ENCODE measurements around the gene TBC1D22A. TPM values are rescaled to one million over a fixed set of nuclear protein-coding genes. Genes with fewer than 3 reads are reported as not detected.
"Not testable (repeated sequence)": the region's sequence is repeated elsewhere in the genome, so short reads cannot be mapped to it uniquely, and the experiment has no call there.

Gene TBC1D22A
- total RNA-seq, 2 donors from 2014 or later = 52.4 to 108 TPM

DNA sequence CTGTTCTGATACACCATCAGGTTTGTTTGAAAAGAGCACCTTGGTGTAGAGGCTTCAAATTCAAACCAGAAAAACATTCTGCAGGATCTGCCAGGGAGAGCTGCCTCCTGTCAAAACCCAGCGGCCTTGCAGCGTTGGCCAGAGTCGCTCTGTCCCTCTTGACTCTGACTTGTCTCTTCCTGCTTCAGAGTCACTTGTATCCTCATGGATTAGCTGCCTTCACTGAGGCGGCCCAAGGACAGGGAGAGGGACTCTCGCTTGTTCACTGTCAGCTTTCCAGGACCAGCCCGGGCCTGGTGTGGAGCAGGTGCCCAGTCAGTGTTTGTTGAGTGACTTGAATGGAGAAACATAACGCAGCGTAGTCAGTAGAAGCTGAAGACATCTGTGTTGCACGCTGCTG is 18.0 kb downstream of the TBC1D22A start:
- ATAC-seq (replicated peaks) = no peak
- no peak overlapping the region for H3K27ac Mint-ChIP-seq
- H3K4me3 Mint-ChIP-seq = no peak overlapping the region
- peaks cover 95% of the 10 kb centered on the region for H3K36me3 Mint-ChIP-seq (ENCODE audit: low read depth)
- peaks cover 54% of the 10 kb centered on the region for H3K4me1 Mint-ChIP-seq
- H3K9me3 Mint-ChIP-seq = no peaks in the 10 kb centered on the region
- no peaks in the 10 kb centered on the region for H3K27me3 Mint-ChIP-seq

- no peaks in the 10 kb centered on the region for H3K27me3 Mint-ChIP-seq
- H3K27ac Mint-ChIP-seq = peak overlapping the region; percentile 30
- H3K9me3 Mint-ChIP-seq = no peaks in the 10 kb centered on the region
- no peak for ATAC-seq (replicated peaks)
- H3K36me3 Mint-ChIP-seq (ENCODE audit: low read depth) = peaks cover 95% of the 10 kb centered on the region
- H3K4me1 Mint-ChIP-seq = peaks cover 45% of the 10 kb centered on the region
- H3K4me3 Mint-ChIP-seq = no peak overlapping the region
Measured at GRCh38 chr22:46781291-46781690, 18.8 kb downstream of the TBC1D22A start.

DNA sequence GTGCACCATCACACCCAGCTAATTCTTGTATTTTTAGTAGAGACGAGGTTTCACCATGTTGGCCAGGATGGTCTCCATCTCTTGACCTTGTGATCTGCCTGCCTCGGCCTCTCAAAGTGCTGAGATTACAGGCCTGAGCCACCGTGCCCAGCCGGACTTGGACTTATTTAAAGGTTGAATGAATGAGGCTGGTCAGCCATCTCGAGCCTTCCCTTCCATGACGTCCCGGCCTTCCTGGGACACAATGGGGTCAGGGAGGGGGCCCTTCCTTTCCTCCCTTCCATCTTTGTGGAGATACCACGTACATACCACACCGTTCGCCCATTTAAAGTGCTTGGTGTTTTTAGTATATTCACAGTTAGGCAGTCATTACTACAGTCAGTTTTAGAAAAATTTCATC is 19.8 kb downstream of the TBC1D22A start:
- Mint-ChIP-seq H3K36me3 (ENCODE audit: low read depth) (peaks cover 95% of the 10 kb centered on the region), H3K4me1 (peaks cover 42% of the 10 kb centered on the region), H3K27ac (peak overlapping the region; percentile 30)
- H3K9me3 Mint-ChIP-seq; H3K27me3 Mint-ChIP-seq; H3K4me3 Mint-ChIP-seq; ATAC-seq (replicated peaks): not testable (repeated sequence)

GRCh38 chr22:46783721-46784120 is 21.3 kb downstream of the TBC1D22A start:
- Mint-ChIP-seq H3K27ac (no peak overlapping the region), H3K36me3 (ENCODE audit: low read depth) (peaks cover 95% of the 10 kb centered on the region), H3K4me3 (no peak overlapping the region), H3K4me1 (peaks cover 46% of the 10 kb centered on the region), H3K9me3 (no peaks in the 10 kb centered on the region), H3K27me3 (no peaks in the 10 kb centered on the region)
- no peak for ATAC-seq (replicated peaks)

- H3K27ac Mint-ChIP-seq = peak overlapping the region; percentile 80
- H3K36me3 Mint-ChIP-seq (ENCODE audit: low read depth) = peaks cover 91% of the 10 kb centered on the region
- no peaks in the 10 kb centered on the region for H3K27me3 Mint-ChIP-seq
- H3K4me3 Mint-ChIP-seq = peak overlapping the region; percentile 87
- H3K4me1 Mint-ChIP-seq = peaks cover 44% of the 10 kb centered on the region
- no peaks in the 10 kb centered on the region for H3K9me3 Mint-ChIP-seq
- ATAC-seq (replicated peaks) = peak; percentile 72
Measured at GRCh38 chr22:46788441-46789172, 26.2 kb downstream of the TBC1D22A start.

DNA sequence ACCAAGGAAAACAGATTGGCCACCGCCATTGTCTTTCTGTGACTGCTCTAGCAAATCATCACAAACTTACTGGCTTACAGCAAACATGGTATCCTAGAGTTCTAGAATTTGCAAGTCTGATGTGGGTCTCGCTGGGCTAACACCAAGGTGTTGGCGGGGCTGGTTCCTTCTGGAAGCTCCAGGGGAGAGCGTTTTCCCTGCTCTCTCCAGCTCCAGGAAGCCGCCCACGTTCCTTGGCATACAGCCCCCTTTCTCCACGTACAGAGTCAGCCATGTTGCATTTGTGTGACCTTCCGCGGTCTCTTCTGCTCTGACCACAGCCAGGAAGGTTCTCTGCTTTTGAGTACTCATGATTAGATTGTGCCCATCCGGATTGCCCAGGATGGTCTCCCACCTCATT is 27.5 kb downstream of the TBC1D22A start:
- Mint-ChIP-seq H3K27me3 (no peaks in the 10 kb centered on the region), H3K4me3 (peak overlapping the region; percentile 87), H3K9me3 (no peaks in the 10 kb centered on the region), H3K4me1 (peaks cover 37% of the 10 kb centered on the region), H3K36me3 (ENCODE audit: low read depth) (peaks cover 94% of the 10 kb centered on the region), H3K27ac (peak overlapping the region; percentile 92)
- no peak for ATAC-seq (replicated peaks)

DNA sequence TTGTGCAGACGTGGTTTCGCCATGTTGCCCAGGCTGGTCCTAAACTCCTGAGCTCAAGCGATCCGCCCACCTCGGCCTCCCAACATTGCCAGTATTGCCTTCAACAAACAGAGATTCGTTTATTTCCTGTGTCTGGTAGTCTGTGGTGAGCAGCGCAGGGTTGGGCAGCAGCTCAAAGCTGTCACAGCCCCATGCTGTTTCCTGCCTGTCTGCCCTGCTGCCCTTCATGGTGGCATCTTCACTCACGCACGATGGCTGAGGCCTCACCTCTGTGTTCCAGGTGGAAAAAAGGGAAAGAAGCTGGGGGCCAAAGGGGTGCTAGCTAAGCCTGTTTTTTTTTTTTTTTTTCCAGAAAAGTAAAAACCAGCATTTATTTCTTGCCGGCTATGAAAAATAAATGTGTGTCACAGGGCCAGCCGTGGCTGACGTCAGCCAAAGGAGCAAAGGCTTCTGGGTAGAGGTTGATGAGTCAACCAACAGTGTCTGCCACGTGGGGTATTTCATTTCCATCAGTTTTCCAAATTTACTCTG is 28.8 kb downstream of the TBC1D22A start:
- H3K27ac Mint-ChIP-seq = peak overlapping the region; percentile 92
- no peaks in the 10 kb centered on the region for H3K9me3 Mint-ChIP-seq
- peak; percentile 92 for ATAC-seq (replicated peaks)
- H3K4me1 Mint-ChIP-seq = peaks cover 34% of the 10 kb centered on the region
- H3K27me3 Mint-ChIP-seq = no peaks in the 10 kb centered on the region
- H3K36me3 Mint-ChIP-seq (ENCODE audit: low read depth) = peaks cover 93% of the 10 kb centered on the region
- peak overlapping the region; percentile 87 for H3K4me3 Mint-ChIP-seq

- H3K27ac Mint-ChIP-seq = peak overlapping the region; percentile 92
- peaks cover 89% of the 10 kb centered on the region for H3K36me3 Mint-ChIP-seq (ENCODE audit: low read depth)
- no peaks in the 10 kb centered on the region for H3K27me3 Mint-ChIP-seq
- H3K4me1 Mint-ChIP-seq = peaks cover 28% of the 10 kb centered on the region
- H3K4me3 Mint-ChIP-seq = peak overlapping the region; percentile 87
- no peaks in the 10 kb centered on the region for H3K9me3 Mint-ChIP-seq
- no peak for ATAC-seq (replicated peaks)
Measured at GRCh38 chr22:46792061-46792796, 29.8 kb downstream of the TBC1D22A start.

DNA sequence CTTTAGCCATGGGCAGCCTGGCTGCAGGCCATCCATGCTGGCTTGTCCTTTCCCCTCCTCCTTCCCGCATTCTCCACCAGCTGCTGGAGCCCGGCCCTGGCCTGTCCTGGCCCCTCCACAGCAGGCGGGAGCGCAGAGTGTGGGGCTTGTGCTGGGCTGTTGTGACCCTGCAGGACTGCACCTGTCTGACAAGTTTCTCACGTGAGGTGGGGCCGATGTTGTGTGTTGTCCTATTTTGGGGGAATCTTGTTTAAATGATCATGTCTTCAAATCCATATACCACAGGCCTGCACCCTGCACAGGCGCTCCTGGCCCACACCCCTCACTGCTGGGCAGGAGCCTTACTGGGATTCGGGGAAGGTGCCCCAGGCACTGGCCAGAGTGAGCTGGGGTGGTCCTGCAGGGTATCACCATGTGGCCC is 30.4 kb downstream of the TBC1D22A start:
- Mint-ChIP-seq H3K36me3 (ENCODE audit: low read depth) (peaks cover 89% of the 10 kb centered on the region), H3K4me3 (peak overlapping the region; percentile 87), H3K27me3 (no peaks in the 10 kb centered on the region), H3K4me1 (peaks cover 23% of the 10 kb centered on the region), H3K9me3 (no peaks in the 10 kb centered on the region), H3K27ac (peak overlapping the region; percentile 92)
- no peak for ATAC-seq (replicated peaks)

DNA sequence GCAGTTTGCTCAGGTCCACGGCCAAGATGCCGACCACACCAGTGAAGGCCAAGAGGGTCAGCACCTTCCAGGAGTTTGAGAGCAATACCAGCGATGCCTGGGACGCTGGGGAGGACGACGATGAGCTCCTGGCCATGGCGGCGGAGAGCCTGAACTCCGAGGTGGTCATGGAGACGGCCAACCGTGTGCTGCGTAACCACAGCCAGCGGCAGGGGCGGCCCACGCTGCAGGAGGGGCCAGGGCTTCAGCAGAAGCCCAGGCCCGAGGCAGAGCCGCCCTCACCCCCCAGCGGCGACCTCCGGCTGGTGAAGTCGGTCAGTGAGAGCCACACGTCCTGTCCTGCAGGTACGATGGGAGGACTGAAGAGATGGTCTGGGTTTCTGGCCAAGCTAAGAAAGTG is 31.0 kb downstream of the TBC1D22A start:
- Mint-ChIP-seq H3K27me3 (no peaks in the 10 kb centered on the region), H3K4me3 (peak overlapping the region; percentile 6), H3K27ac (no peak overlapping the region), H3K9me3 (no peaks in the 10 kb centered on the region), H3K4me1 (peaks cover 19% of the 10 kb centered on the region), H3K36me3 (ENCODE audit: low read depth) (peaks cover 89% of the 10 kb centered on the region)
- no peak for ATAC-seq (replicated peaks)

DNA sequence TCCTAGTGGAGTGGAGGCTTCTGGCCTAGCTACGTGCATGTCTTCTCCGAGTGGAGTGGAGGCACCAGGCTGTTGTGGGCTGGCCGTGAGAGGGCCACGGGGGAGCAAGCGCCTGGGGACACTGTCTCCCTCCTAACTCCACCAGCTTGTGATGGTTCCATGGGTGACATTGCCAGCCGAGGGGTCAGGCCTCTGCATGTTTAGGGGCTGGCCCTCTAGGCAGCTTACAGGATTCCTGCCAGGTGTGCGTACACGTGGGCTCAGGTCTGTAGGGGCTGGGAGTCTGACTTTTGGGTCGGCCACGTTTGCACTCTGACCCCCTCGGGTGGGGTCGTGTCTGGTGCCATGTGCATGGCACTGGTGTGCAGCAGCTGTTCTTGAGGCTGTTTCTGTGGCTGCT is 31.6 kb downstream of the TBC1D22A start:
- Mint-ChIP-seq H3K4me3 (no peak overlapping the region), H3K9me3 (no peaks in the 10 kb centered on the region), H3K36me3 (ENCODE audit: low read depth) (peaks cover 89% of the 10 kb centered on the region), H3K27me3 (no peaks in the 10 kb centered on the region), H3K4me1 (peaks cover 16% of the 10 kb centered on the region), H3K27ac (peak overlapping the region; percentile 22)
- ATAC-seq (replicated peaks) = no peak

- Mint-ChIP-seq H3K9me3 (no peaks in the 10 kb centered on the region), H3K36me3 (ENCODE audit: low read depth) (peaks cover 89% of the 10 kb centered on the region), H3K27ac (peak overlapping the region; percentile 22), H3K27me3 (no peaks in the 10 kb centered on the region), H3K4me3 (no peak overlapping the region), H3K4me1 (peaks cover 16% of the 10 kb centered on the region)
- ATAC-seq (replicated peaks) = no peak
Measured at GRCh38 chr22:46794491-46794890, 32.0 kb downstream of the TBC1D22A start.

DNA sequence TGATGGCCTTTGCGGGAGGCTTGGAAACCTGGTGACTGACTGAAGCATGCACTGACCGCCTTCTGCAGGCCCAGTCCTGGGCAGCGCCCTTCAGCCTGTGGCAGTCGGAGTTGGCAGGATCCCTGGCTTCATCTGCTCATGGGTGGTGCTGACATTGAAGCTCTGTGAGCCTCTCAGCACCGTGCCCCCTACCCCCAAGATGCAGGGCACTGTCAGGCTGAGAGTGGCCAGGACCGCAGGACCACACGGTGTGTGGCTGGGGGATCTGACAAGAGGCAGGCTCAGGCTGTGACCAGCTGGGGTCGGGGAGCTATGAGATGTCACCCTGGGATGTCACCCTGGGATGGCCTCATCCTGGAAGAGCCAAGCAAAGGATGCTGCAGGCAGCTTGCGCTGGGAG is 32.7 kb downstream of the TBC1D22A start:
- peaks cover 16% of the 10 kb centered on the region for H3K4me1 Mint-ChIP-seq
- H3K4me3 Mint-ChIP-seq = no peak overlapping the region
- no peak overlapping the region for H3K27ac Mint-ChIP-seq
- ATAC-seq (replicated peaks) = no peak
- no peaks in the 10 kb centered on the region for H3K27me3 Mint-ChIP-seq
- peaks cover 91% of the 10 kb centered on the region for H3K36me3 Mint-ChIP-seq (ENCODE audit: low read depth)
- no peaks in the 10 kb centered on the region for H3K9me3 Mint-ChIP-seq

DNA sequence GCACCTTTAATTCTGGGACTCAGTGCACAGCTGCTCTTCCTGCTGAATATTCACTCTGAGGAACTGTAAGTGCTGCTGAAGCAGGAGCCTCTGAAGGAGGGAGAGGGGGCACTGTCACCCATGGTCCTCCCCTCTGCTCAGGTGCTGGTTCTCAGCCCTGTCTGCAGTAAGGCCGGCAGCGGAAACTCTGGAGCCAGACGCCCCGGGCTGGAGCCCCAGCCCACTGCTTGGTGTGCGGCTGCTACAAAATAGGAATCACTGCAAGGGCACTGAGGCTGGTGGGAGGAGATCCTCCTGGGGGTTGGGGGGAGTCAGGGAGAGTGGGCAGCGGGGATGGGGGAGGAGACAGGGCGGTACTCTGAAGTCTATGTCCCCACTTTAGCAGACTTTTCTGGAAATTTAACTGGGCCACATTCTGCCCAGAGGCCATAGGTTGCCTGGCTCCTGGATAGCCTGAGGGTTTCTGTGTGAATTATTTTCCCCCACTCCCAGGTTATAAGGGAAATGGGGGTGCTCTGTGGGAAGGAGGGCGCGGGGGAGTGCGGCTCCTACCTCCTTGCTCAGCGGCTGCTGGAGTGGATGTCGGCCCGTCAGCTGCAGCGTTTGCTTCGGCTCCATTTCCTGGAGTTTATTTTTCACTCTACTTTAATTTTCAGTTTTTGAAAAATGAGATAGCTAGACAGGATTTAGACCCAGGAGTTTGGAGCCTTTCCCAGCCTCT is 33.6 kb downstream of the TBC1D22A start:
- Mint-ChIP-seq H3K4me1 (peaks cover 13% of the 10 kb centered on the region), H3K36me3 (ENCODE audit: low read depth) (peaks cover 91% of the 10 kb centered on the region), H3K27ac (no peak overlapping the region), H3K4me3 (no peak overlapping the region), H3K27me3 (no peaks in the 10 kb centered on the region), H3K9me3 (no peaks in the 10 kb centered on the region)
- no peak for ATAC-seq (replicated peaks)
